HCT116 (cell line): ENCODE results near the gene B3GNT5.

Experiments used
- CTCF ChIP-seq, 3 experiments: fragments of 200-600 bp in 1 of 3; sonication (generic) in 1 of 3; IDR thresholded peaks in 2 of 3; conservative IDR thresholded peaks in 1 of 3; 2 replicates each; pipeline ENCODE4 v1.5.1; 2012 to 2017; ENCODE audit warnings: low read depth in 2 of 3, low read length in 2 of 3, antibody characterized with exemption in 1 of 3, borderline replicate concordance in 1 of 3, control low read depth in 1 of 3, mild to moderate bottlenecking in 1 of 3, mixed read lengths in 1 of 3, mixed run types in 1 of 3, moderate library complexity in 1 of 3; ENCODE audit not compliant: insufficient read depth in 1 of 3
- MAX ChIP-seq: IDR thresholded peaks from 2 replicates; pipeline ENCODE4 v1.6.1; 2012
- REST ChIP-seq: IDR thresholded peaks from 2 replicates; pipeline ENCODE4 v1.6.1; 2012; ENCODE audit warnings: low read depth

GRCh38 chr3:183275937-183276336, 22.9 kb downstream of the B3GNT5 start:
- TF ChIP-seq CTCF (IDR thresholded peaks at IDR 0.05 in 2 of 3, conservative IDR thresholded peaks at IDR 0.05 in 1 of 3; ENCODE audit: borderline replicate concordance in 1 of 3, insufficient read depth in 1 of 3, low read depth in 2 of 3, low read length in 2 of 3) (no peak), REST (no peak), MAX (no peak)
